ENCODE measurements around the gene SNAPIN.

- no peak for TF ChIP-seq CTCF (optimal IDR thresholded peaks at IDR 0.05 in 1 of 3, IDR thresholded peaks at IDR 0.05 in 1 of 3, conservative IDR thresholded peaks at IDR 0.05 in 1 of 3; ENCODE audit: extremely low read depth in 1 of 3, insufficient read depth in 2 of 3, low read length in 3 of 3)
- no peak for TF ChIP-seq EZH2 (IDR thresholded peaks at IDR 0.05; ENCODE audit: low read length)
Measured at GRCh38 chr1:153662269-153662668, 3.8 kb downstream of the SNAPIN start.

All from keratinocyte (primary cell).